Measurements from ENCODE around the gene KCNQ1.

Gene KCNQ1

DNA sequence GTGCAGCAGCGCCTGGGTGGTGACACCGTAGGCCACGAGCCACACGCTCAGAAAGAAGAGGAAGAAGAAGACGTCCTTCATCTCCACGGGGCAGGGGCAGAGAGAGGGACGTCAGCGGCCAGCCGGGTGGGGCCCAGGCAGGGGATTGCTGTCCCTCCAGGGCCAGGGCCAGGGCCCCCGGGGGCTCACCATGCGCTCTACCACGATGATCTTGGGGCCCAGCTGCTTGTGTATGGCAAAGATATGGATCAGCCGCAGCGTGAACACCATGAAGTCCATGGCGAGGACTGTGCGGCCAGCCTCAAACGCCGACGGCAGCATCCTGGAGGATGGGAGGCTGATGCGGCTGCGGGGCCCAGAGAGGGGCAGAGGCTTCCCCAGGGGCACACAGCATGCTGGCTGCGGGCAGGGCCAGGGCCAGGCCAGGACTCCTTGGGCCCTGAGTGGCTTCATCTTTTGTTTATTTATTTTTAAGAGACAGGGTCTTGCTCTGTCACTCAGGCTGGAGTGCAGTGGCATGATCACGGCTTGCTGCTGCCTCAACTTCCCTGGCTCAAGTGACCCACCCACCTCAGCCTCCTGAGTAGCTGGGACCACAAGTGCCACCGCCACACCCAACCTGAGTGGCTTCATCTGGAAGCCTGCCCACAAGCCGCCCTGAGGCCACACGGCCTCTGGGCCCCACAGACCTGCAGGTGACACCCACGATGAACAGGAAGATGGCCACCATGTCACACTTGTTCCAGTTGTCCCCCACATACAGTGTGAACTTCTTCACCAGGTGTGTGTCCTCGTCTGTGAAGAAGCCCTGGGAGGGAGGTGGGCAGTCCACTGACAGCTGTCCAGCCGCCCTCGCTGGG, 33.1 kb upstream of the KCNQ1 start:
- no peak for DNase-seq

DNA sequence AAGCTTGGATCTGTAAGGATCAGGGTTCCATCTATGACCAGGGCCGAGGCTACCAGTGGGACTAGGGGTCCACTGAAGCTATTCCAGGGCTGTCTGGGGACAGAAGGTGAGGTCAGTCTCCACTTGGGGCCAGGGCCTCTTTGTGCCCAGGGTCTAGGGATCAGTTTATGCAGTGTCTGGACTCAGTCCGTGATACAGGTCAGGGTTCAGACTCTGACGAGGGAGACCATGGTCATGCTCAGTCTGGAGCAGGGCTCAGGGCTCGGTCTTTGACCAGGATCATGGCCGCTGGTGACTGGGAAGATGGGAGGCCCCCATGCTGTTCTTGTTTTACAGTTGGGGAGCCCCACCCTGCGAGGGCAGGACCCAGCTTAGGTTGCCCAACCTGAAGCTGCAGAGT, 32.5 kb upstream of the KCNQ1 start:
- DNase-seq, result no peak

DNA sequence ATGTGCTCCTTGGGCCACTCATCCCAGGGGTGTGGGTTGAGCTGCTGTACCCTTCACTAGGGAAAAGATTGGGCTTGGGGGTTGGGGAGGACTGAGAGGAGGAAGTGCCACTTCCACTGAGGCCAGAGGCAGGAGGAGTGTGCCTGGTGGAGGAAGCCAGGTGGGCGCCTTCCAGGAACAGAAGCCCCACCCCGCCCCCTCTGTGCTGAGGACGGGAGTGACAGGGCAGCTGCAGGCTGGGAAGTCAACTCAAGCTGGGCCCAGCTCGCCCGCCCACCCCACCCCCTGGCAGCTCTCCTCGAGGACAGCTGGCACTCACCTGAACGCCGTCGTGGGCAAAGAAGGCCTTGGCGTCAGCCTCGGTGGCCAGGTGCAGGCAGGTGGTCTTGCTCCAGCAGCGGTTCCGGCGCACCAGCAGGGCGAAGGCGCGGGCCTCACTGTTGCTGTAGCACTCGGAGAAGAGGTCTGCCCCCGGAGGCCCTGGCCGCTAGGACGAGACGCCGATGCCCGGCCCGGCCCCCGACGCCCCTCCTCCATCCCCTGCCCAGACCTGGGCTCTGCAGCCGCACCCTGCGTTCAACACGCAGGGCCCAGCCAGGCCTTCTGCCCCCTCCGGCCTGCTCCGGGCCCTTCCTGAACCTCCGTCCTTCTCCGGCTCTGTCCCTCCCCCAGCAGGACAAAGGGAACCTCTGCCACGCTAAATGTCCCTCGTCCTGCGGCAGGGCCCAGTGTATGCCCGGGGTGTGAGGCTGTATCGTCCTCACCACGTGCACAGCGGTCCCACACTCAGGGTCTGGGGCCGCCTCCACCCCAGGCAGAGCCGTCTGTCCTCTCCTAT, 30.8 kb upstream of the KCNQ1 start:
- no peak for DNase-seq

DNA sequence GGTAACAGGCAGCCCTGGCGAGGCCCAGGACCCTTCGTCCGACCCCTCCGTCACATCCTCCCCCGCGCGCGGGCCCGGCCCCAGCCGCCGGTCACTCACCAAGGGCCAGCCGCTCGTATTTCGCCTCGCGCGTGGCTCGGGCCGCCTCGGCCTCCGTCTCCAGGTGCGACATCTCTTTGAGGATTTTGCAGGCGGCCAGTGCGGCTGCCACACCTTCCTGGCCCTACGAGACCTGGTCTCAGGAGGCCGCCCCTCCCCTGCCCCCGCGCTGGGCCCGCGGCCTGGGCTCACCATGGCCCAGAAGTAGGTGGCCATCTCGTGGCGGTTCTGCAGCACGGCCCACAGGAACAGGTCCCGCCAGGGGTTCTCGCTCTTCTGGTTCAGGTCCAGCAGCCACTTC, 30.2 kb upstream of the KCNQ1 start:
- DNase-seq, result no peak

DNA sequence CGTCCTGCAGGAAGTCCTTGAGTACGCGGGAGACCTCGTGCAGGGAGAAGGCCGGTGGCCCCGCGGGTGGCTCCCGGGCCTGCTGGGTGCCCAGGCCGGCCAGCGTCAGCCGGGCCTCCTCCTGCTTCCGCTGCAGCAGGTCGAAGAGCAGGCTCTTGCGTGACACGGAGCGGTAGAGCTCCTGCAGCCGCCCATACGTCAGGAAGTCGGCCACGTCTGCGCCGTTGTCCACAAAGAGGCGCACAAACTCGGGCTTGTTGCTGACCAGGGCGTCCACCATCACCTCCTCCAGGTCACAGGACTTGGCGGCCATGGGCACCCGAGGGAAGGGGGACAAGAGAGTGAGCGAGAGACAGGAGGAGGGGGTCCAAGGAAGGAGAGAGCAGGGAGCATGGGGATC, 29.6 kb upstream of the KCNQ1 start:
- no peak for DNase-seq

DNA sequence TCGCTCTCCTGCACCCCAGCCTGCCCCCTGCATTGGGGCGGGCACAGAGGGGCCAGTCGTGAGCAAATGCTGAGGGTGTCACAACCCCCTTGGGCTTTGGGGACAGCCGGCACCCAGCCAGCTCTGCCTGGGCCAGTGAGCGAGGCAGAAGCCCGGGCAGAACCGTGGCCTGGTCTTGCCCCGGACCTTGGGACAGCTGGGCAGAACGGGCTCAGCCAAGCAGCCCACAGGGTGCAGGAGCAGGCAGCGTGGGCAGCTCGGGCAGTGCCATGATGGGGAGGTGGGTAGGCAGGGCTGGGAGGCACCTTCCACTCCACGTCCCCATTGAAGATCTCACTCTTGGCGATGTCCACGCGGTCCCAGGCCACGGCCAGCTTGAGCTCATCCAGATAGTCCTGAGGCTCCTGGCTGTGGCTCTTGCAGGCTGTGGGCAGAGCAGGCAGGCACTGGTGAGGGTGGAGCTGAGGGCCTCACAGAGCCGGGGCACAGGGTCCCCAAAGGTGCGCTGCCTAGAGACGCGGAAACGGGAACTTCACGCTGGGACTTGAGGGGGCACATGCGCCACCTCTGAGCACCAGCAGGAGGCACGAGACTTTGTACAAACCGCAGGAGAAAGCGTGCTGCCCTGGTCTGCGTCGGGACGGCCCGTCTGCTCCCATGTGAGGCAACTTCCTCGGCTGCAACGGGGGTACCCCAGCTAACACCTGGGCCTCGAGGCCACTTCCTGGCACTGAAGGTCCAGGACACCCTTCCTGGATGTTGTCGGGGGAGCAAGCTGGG, 29.0 kb upstream of the KCNQ1 start:
- DNase-seq, result no peak

DNA sequence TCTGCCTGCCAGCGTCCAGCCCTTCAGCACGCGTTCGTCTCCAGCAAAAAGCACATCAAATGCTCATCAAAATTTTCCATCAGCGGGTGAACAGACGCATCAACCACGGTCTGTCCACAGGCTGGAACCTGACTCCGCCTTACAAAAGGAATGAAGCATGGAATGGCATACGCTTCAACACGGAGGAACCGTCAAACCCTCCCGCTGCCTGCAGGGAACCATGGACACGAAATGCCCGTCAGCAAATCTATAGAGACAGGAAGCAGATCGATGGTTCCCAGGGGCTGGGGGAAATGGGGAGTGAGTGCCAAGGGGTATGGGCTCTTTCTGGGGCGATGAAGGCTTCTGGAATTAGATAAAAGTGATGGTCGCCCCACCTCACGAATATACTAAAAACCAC, 28.0 kb upstream of the KCNQ1 start:
- no peak for DNase-seq

DNA sequence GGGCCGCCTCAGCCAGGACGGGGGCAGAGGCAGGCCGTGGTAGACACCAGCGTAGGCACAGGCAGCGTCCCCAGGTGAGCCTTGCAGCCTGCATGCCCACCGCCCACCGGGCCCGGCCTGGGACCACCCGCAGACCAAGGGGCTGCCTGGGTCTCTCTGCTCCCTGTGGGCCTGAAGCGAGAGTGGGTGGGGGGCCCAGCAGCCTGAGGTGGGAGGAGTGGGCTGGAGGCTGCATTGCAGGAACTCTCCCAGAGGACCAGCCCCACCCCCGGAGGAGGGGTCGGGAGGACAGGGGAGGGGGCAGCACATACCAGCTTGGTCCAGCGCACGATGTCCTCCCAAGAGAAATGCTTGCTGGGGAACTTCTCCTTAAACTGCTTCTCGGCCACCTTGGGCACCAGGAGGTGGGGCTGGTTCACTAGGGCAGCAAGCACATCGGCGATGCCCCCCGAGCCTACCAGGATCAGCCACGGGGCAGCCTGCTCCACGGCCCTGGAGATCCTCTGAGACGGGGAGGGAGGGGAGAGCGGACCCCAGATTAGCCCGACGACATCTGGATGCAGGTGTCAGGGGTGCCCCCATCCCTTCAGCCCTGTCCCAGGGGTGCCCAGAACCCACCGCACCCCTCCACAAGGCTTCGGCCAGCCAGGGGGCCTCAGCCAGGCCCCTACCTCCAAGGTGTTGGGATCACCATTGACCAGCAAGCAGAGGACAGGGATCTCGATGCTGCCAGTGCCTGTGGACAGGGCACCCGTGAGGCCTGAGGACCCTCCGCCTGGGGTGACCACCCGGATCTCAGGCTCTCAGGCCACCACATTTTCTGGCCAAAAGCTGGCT, 26.7 kb upstream of the KCNQ1 start:
- DNase-seq, result no peak

DNA sequence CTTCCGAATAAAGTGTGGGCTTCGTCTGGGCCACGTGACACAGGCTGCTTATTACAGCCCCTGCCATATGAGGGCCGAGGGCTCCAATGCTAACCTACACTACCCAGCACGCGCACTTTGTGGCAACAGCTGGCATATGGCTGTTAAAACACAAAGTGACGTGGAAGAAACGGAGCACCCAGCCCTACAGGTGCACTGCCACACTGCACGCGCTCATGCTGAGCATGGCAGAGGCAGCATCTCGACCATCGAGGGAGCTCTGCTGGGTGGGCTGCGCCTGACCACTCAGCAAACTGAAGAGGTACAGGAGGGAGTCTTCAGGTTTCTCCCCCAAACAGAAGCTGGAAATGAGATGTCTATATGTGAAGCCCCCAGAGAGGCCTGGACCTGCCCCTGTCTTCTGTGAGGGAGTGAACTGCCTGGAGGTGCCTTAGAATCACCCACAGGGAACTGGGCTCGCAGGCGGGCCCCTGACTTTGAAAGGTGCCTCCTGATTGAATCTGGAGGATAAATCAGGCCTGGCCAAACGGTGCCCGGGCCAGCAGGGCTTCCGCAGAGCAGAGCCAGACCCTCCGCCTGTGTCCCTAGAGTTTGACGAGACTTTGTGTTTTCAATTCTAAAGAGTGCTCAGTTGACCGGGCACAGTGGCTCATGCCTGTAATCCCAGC, 26.0 kb upstream of the KCNQ1 start:
- DNase-seq, result no peak

DNA sequence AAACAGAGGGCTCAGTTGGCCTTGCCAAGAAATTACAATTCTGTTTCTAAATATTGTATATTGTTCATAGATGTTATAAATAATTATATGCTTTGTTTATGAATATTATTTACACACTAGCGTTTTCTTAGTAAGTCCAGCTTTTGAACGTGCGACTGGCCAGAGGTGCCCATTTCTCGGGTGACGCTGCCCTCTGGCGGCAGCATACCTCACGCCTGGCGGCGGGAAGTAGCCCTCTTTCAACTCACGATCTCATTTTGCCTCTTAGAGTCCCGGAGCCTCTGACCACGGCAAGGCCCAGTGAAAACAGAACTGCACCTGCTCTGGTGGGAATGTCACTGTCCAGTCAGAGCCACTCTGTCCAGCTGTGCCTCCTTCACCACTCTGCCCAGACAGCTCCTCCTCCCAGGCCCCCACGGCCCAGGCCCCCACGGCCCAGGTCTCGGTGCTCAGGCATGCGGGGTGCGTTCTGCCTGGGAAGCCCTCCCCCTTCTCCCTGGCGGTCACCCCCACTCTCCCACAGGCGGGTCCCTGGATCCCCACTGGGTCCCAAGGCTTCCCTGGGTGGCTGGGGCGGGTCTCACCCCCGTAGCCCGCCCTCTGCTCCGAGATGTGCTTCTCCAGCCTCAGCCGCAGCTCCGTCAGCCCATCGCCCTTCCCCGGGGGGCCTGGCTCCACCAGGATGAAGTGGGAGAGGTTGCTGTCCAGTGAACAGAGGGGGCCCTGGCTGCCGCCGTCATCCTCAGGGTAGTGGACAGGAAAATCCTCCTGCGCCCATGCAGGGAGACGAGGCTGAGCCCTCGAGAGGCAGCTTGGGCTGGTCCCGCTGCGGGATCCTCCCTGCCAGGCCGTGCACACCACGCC, 24.9 kb upstream of the KCNQ1 start:
- DNase-seq, result peak; percentile 75

DNA sequence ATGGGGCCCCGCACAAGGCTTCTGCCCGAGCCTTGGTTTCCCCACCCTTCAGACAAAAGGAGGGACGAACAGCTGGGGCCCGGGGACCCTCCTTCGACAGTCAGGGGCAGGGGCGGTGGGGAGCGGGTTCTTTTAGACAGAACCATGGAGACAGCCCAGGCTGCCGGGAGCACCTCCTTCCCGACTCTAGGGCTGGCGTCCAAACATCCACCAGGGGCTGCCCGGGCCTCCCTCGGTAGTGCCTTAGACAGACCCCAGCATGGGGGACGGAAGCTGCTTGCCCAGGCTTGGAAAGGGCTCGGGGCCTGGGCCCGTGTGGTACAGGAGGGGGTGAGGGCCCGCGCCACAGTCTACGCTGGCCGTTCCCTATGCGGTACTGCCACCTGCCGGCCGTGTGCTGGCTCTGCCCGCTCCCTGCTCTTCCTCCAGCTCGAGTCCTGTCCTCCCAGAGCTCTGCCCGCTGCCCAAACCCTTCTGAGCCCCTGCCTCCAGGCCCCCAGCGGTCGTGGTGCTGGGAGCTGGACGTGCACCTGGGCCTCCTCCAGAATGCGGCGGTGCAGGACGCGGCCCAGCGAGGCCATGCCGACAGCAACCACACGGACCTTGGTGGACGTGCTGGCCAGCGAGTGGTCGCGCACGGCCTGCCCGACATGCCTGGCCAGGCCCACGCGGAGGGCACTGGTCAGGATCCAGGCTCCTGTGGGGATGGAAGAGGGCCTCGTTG, 24.1 kb upstream of the KCNQ1 start:
- peak; percentile 80 for DNase-seq

DNA sequence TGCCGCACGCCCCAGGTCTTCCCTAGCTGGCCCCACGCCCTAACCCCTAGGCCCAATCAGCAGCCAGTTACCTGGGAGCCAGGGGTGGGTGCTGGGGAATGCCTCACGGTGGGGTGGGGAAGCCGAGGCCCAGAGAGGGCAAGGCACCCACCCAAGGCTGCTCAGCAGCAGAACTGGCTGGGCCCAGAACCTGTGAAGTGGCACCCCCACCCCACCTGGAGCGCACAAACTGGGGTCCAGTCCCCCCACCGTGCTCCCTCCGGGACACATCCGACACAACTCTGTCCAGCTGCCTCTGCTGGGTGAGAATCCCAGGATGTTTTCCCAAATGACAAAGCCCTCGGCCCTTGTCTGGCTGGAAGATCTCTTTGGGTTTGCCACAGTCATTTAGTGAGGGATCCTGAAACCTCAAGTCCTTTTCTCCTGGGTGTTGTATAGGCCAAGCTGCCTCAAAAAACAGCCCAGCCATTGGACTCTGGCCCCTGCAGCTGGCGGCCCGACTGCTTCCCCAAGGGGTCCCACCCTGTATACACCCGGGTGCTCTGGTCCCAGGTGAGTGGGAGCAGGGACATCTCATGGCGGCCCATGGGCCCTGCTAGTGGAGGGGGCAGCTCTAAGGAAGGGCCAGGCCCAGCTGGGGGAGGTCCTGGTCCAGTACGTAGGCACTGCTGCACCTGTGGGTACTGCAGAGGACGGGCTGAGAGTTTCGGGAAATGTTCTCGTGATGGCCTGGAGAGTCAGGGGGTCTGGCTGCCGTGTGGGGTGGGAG, 23.4 kb upstream of the KCNQ1 start:
- no peak for DNase-seq

DNA sequence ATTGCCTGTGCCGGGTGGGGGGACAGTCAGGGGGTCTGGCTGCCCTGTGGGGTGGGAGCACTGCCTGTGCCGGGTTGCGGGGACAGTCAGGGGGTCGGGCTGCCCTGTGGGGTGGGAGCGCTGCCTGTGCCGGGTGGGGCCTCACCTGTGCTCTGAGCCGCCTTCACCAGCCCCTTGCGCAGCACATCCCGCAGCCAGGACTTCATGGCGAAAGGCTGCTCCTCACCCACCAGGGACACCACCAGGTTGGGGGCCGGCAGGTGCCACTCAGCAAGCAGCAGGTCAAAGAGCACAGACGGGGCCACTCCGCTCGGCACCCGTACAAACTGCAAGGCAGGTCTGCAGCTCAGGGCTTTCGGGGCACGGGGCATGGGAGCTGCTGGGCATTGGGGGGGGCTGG, 22.8 kb upstream of the KCNQ1 start:
- no peak for DNase-seq

DNA sequence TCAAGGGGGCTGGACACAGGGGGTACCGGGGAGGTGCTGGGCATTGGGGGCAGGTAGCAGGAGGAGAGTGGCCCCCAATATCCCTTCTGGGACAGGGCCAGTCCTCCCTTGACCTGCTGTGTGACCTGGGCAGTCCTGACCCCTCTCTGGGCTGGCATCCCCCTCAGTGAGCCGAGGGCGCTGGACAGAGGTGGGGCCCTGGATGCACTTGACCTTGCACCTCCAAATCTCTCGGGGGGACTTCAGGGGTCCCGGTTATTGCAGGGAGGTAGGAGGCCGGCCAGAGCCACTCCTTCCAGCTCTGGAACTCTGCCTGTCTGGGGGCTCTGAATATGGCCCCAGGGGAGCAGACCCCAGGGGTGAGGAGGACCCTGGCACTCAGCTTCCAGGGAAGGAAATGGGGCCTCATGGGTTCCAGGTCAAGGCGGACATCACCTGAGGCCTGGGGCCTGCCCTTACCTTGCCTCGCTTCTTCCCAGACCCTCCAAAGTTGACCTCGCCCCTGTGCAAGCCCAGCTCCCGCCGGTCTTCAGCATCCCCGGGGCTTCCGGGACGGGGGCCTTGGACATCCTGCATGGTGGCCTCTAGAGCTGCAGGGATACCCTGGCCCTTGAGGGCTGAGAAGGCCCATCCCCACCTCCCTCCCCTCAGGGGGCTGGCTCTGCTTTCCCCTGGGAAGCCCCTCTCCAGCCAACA, 22.2 kb upstream of the KCNQ1 start:
- no peak for DNase-seq

DNA sequence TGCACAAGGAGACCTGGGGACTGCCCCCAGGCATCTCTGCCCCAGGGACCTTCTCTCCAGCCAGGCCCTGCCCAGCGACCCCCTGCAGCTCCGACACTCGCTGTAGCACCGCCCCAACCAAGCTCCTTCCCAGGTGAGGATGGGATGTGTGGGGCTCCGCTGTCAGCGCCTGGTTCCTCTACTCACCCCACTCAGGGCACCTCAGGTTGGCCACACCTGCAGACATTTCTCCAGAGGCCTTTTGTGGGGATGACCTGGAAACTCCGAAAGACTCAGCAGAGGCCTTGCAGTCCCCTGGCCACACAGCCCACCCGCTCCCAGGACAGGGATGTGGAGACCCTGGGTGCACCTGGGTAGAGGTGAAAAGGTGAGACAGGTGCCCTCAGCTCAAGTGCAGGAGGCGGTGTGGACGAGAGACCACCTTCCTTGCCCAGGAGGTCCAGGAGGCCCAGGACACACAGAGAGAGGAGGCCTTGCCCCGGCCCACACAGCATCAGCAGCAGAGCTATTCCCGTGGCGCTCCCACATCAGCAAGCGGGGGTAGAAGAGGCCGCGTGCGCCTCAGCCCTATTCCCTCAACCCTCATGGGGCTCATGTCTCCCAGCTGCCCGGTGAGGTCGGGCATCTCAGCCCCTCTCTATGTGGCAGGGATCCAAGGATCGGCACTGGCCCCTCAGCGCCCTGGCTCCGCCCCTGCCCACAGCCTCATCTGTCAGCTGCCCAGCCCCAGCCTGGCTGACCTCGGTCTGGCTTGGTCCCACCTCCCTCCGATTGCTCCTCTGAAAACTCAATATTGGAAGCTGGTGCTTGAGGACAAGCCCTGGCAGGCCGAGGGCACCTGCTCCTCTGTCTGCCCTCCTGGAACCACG, 21.4 kb upstream of the KCNQ1 start:
- no peak for DNase-seq

DNA sequence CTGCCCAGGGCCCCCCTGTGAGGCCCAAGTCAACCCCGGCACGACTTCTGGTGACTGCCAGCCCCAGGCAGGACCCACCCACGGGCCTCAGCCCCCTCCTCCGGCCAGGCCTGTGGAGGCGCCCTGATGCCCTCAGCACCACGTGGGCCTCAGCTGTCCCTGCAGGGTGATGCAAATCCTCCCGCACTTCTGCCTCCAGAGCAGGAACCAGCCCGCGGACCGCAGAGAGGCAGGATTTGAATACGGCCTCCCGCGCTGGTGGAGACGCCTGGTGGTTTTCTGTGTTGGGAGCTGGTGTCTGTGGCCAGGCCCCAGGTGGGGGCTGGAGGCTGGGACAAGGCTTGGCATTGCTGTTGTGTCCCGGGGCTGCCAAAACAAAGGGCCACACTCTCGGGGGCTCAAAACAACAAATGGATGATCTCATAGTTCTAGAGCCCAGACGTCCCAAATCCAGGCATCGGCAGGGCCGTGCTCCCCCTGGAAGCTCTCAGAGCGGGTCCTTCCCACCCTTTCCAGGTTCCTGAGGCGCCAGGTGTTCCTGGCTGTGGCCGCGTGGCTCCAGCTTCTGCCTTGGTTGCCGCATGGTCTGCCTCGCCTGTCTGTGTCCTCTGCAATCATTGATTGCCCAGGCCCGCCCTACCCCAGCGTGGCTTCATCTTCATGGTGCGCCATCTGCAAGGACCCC, 19.9 kb upstream of the KCNQ1 start:
- no peak for DNase-seq

DNA sequence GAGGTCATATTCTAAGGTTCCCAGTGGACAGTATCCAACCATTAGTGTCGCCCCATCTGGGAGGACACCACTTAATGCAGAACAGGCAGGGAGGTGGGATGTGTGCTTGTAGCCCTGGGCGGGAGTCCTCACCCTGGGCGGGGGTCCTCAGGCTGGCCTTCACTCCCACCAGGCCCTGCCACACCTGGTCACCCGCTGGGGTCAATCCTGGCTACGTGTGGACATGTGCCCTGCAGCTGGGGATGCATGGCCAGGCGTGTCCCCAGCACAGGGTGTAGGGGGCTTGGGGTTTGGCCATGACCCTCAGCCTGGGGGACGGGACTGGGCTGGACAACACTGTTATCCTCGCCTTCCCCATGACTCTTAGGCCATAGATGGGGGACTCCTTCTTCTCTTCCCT, 19.3 kb upstream of the KCNQ1 start:
- no peak for DNase-seq

All from NCI-H1092 treated with DMSO at 0.1 percent for 48 hours (cell line).